Hematopoietic multipotent progenitor cell treated with erythropoietin and hydrocortisone succinate and interleukin-3 and kit ligand, for 17 days (in vitro differentiated cells): ENCODE data around the gene SBF2.
"Not testable (repeated sequence)": the region's sequence is repeated elsewhere in the genome, so short reads cannot be mapped to it uniquely, and the experiment has no call there.

Experiments used
- DNase-seq: peaks from one replicate; pipeline ENCODE4 v3.0.0-alpha.2; 2015; ENCODE audit warnings: low spot score

Gene SBF2

GRCh38 chr11:9952511-9953196, 341.4 kb downstream of the SBF2 start:
- DNase-seq: no peak

GRCh38 chr11:9951807-9952206, 342.2 kb downstream of the SBF2 start:
- no peak for DNase-seq

- DNase-seq: no peak
Observed at GRCh38 chr11:9950462-9950861, 343.6 kb downstream of the SBF2 start.

GRCh38 chr11:9947231-9947864, 346.7 kb downstream of the SBF2 start:
- no peak for DNase-seq

GRCh38 chr11:9945680-9946079, 348.3 kb downstream of the SBF2 start:
- DNase-seq: not testable (repeated sequence)

- DNase-seq: no peak
Observed at GRCh38 chr11:9943386-9944110, 350.5 kb downstream of the SBF2 start.

- DNase-seq: no peak
Observed at GRCh38 chr11:9941991-9942390, 352.0 kb downstream of the SBF2 start.

GRCh38 chr11:9939150-9939549, 354.9 kb downstream of the SBF2 start:
- not testable (repeated sequence) for DNase-seq

GRCh38 chr11:9936754-9937153, 357.3 kb downstream of the SBF2 start:
- no peak for DNase-seq

GRCh38 chr11:9932843-9933242, 361.2 kb downstream of the SBF2 start:
- not testable (repeated sequence) for DNase-seq

- DNase-seq: not testable (repeated sequence)
Observed at GRCh38 chr11:9930562-9931331, 363.3 kb downstream of the SBF2 start.

GRCh38 chr11:9927670-9928069, 366.3 kb downstream of the SBF2 start:
- DNase-seq: no peak

- DNase-seq: no peak
Observed at GRCh38 chr11:9923280-9923679, 370.7 kb downstream of the SBF2 start.

- no peak for DNase-seq
Observed at GRCh38 chr11:9922806-9923205, 371.2 kb downstream of the SBF2 start.

- no peak for DNase-seq
Observed at GRCh38 chr11:9916480-9916879, 377.5 kb downstream of the SBF2 start.

GRCh38 chr11:9914064-9914463, 380.0 kb downstream of the SBF2 start:
- no peak for DNase-seq

GRCh38 chr11:9905960-9906791, 387.8 kb downstream of the SBF2 start:
- no peak for DNase-seq

GRCh38 chr11:9905501-9905951, 388.5 kb downstream of the SBF2 start:
- DNase-seq: no peak

GRCh38 chr11:9903579-9903978, 390.4 kb downstream of the SBF2 start:
- DNase-seq: no peak

- no peak for DNase-seq
Observed at GRCh38 chr11:9901943-9902342, 392.1 kb downstream of the SBF2 start.

GRCh38 chr11:9900253-9900652, 393.8 kb downstream of the SBF2 start:
- not testable (repeated sequence) for DNase-seq
